CD4-positive, alpha-beta T cell treated with Interleukin-15 for 4 hours (primary cell): ENCODE results near the gene CASP7.
"Not testable (repeated sequence)": the region's sequence is repeated elsewhere in the genome, so short reads cannot be mapped to it uniquely, and the experiment has no call there.

Source experiments
- DNase-seq: peaks from one replicate; pipeline ENCODE4 v3.0.0-alpha.2; 2020; ENCODE audit warnings: low spot score

The CASP7 gene

DNA sequence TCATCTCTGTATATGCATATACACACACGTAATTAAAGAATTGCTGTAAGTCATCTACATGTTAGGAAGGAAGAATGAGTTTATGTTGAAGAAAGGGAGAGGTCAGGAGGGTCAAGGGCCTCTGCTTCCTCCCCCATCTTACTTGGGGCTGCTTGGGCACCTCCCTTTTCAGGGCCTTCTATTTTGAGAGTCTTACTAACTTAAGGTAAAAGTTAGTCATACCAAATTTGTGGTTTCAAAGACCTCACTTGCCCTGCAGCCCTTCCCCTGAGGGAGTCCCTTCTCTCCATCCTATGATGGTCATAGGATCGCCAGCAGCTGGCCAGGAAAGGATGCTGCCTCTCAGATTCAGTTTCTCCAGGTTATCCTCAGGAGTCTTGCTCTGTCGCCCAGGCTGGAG is 74.4 kb downstream of the CASP7 start:
- no peak for DNase-seq

DNA sequence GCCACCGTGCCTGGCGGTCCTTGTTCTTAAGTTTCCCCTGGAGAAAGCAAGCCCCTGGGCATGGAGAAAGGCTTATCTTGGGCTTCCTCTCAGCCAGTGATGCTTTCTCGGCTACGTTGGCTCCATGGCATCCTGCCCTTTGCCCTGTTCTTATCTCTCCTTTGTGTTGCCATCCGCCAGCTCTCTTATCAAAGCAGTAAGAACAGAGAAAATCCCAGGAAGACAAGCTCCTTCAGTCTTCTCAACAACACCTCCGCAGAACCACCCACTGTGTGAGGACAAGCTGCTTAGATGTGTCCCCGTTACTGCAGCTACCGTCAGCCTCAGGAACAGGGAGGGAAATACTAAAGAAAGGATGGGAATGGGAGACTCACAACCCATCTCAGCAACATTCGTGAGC is 75.1 kb downstream of the CASP7 start:
- DNase-seq, result no peak

DNA sequence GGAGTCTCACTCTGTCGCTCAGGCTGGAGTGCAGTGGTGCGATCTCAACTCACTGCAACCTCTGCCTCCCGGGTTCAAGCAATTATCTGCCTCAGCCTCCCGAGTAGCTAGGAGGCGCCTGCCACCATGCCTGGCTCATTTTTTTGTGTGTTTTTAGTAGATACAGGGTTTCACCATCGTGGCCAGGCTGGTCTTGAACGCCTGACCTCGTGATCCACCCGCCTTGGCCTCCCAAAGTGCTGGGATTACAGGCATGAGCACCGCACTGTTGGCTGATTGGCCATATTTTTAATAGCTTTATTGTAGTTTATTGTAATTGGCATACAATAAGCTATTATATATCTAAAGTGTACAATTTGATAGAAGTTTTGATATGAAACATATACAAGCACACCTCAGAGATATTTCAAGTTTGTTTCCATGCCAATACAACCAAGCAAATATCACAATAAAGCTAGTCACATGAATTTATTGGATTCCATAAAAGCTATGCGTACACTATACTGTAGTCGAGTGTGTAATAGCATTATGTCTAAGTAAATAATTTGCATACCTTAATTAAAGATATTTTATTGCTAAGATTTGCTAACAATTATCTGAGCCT is 77.3 kb downstream of the CASP7 start:
- no peak for DNase-seq

DNA sequence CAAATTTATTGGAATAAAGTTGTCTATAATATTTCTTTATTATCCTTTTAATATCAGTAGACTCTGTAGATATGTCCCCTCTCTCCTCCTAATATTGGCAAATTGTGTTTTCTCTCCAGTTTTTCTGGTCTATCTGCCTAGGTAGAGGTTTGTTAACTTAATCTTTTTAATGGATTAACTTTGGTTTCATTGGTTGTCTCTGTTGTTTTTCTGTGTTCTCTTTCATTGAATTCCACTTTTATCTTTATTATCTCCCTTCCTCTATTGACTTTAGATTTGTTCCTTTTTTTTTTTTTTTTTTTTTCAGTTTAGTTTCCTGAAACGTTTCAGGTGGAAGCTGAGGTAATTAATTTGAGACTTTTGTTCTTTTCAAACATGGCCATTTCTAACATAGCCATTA is 82.4 kb downstream of the CASP7 start:
- DNase-seq, result no peak

DNA sequence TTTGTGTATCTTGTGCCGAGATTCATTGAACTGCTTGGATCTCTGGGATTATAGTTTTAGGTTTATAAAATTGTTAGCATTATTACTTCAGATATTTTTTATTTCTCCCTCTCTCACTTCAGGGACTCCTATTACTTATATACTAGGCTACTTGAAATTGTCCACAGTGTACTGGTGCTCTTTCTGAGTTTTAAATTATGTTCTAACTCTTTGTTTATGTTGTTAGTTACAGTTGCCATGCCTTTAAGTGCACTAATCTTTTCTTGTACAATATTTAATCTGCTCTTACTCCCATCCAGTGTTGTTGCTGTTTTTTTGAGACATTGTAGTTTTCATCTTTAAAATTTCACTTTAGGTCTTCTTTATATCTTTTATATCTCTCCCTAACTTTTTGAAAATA is 84.9 kb downstream of the CASP7 start:
- DNase-seq, result no peak

DNA sequence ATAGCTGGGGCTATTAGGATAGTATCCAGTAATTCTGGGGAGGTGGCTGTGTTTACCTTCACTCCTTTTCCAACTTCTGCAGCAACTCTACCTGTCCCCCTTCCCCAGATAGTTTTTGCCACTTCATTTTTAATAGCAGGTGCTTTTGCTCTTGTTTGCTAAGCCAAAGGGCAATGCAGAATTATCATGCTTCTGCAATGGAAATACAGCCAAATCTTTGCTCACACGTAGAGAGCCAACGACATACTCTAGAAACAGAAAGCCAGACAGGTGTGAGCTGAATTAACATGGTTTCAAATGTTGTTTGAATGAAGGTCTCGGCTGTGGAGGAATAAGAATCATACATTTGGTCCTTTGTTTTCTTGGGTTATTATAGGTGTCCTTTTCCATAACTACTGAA is 86.2 kb downstream of the CASP7 start:
- DNase-seq, result no peak

DNA sequence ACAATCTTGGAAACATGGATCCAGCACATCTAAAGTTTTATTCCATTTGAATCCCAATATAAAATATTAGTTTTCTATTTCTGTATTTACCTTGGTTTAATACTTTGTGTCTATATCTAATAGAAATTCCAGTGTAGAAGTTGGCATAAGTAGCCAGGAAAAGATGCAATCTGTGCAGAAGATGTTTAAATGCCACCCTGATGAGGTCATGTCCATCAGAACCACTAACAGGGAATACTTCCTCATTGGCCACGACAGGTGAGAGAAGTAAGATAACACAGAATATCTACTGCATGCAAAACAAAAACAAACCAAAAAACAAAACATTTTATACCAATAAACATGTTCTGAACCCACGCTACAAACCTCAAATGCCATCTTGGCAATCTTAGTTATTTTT is 87.5 kb downstream of the CASP7 start:
- no peak for DNase-seq

DNA sequence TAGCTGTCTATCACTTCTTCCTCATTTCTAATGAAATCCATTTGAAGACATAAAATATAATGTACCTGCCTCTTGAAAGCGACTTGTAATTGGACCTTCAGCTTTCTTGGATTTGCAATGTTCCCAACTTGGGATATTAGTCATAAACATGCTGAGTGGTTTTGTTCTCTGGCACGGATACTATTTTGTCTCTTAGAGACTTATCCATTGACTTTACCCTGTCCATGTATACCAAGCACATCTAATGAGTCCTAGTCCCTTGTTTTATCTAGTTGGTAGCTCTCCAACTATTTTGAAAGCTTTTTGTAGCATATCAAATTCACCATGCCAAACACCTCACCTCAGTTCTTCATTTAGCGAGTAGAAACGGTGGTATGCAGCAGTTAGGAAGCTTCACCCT is 90.6 kb downstream of the CASP7 start:
- DNase-seq, result no peak

DNA sequence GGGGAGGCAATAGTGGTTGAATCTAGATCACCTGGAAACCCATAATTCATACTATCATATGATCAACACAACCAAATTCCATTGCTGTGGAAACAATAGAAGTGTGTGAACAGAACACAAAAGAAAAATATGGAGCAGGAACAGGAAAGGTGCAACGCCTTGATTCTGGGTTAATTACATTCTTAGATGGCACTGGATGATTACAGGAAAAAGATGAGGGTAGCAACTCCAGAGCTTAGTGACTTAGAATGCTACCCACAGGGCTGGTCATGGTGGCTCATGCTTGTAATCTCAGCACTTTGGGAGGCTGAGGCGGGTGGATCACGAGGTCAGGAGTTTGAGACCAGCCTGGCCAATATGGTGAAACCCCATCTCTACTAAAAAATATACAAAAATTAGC is 91.4 kb downstream of the CASP7 start:
- DNase-seq, result not testable (repeated sequence)

DNA sequence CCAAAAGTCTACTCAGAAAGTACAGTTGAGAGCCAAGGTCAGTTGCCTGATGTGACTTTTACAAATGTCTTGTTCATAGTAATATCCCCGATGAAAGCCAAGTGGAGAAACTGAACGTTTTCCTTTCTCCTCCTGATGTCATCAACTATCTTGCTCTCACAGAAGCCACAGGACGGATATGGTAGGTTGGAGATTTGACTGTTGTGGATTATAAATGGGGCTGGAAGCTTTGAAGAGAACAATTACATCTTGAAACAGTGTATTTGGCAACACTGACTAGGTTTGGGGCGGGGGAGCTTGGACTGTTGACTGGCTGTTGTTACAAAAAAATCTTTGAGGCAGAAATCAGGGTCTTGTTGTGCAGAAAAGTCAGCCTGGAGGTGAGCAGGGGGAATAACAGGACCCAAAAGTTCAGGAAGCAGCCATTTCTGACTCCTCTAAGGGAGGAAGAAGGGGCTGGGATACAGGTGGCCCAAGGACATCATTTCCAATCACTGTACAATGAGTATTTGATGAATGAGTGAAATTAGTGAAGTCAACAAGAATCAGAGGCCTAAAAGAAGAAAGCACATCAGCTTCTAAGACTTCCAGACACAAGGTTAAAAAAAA is 96.1 kb downstream of the CASP7 start:
- no peak for DNase-seq

DNA sequence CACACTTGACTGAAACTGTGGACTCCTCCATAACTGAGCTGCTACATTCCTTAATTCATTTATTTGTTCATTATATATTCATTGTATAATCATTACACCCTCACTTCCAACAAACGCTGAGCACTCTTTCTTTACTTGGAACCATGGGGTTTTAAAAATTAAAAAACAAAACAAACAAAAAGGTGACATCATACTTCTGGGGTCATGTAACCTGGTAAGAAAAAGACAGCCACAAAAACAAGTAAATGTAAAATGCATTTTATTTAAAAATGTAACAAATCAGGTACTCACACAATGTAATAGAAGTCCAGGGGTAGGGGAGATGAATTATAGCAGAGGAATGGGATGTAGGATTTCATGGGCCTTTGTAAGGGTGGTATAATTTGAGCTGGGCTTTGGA is 96.8 kb downstream of the CASP7 start:
- DNase-seq, result no peak
